Neural progenitor cell (in vitro differentiated cells): ENCODE results near the gene OPCML. TPM values are rescaled to one million over a fixed set of nuclear protein-coding genes. Genes with fewer than 3 reads are reported as not detected.

Source experiments
- DNase-seq: peaks from one replicate; pipeline ENCODE4 v3.0.0-alpha.2; 2016; ENCODE audit warnings: low spot score
- H2AFZ ChIP-seq: fragments of 200-600 bp; sonication (generic); replicated peaks from 2 replicates; pipeline ENCODE4 v1.6.1; 2016; ENCODE audit warnings: antibody characterized with exemption
- H3F3A ChIP-seq: fragments of 200-600 bp; sonication (generic); 2 replicates; pipeline ENCODE4 v1.6.1; 2016; ENCODE audit warnings: antibody characterized with exemption, low read depth
- H3K27ac ChIP-seq: fragments of 200-600 bp; sonication (generic); 2 replicates; pipeline ENCODE4 v1.5.1; 2016; ENCODE audit warnings: mild to moderate bottlenecking
- H3K27me3 ChIP-seq: fragments of 200-600 bp; sonication (generic); 2 replicates; pipeline ENCODE4 v1.6.1; 2016; ENCODE audit warnings: mild to moderate bottlenecking, moderate library complexity
- H3K36me3 ChIP-seq: fragments of 200-600 bp; sonication (generic); 2 replicates; pipeline ENCODE4 v1.5.1; 2016
- H3K4me1 ChIP-seq: fragments of 200-600 bp; sonication (generic); 2 replicates; pipeline ENCODE4 v1.6.1; 2016; ENCODE audit warnings: mixed run types
- H3K4me2 ChIP-seq: fragments of 200-600 bp; sonication (generic); 2 replicates; pipeline ENCODE4 v1.6.1; 2016
- H3K4me3 ChIP-seq: fragments of 200-600 bp; sonication (generic); 2 replicates; pipeline ENCODE4 v1.5.1; 2016
- H3K79me2 ChIP-seq: fragments of 200-600 bp; sonication (generic); 2 replicates; pipeline ENCODE4 v1.6.1; 2016; ENCODE audit warnings: low read depth
- H3K9ac ChIP-seq: fragments of 200-600 bp; sonication (generic); 2 replicates; pipeline ENCODE4 v1.6.1; 2016
- H3K9me3 ChIP-seq: fragments of 200-600 bp; sonication (generic); 2 replicates; pipeline ENCODE4 v1.5.1; 2016; ENCODE audit warnings: low read depth
- H4K20me1 ChIP-seq: fragments of 200-600 bp; sonication (generic); 2 replicates; pipeline ENCODE4 v1.6.1; 2016; ENCODE audit warnings: low read depth
- H3K27ac Mint-ChIP-seq: 3 replicates; pipeline ENCODE4 v1.8.0; 2021; ENCODE audit warnings: mixed read lengths
- H3K27me3 Mint-ChIP-seq: 2 replicates; pipeline ENCODE4 v1.8.0; 2022; ENCODE audit warnings: low read depth, mild to moderate bottlenecking, inconsistent platforms, moderate library complexity, mixed read lengths; ENCODE audit not compliant: insufficient read depth
- H3K36me3 Mint-ChIP-seq: 3 replicates; pipeline ENCODE4 v1.8.0; 2021; ENCODE audit warnings: mixed read lengths
- H3K4me1 Mint-ChIP-seq: 3 replicates; pipeline ENCODE4 v1.8.0; 2021; ENCODE audit warnings: mixed read lengths
- H3K4me3 Mint-ChIP-seq: 3 replicates; pipeline ENCODE4 v1.8.0; 2021; ENCODE audit warnings: mild to moderate bottlenecking, moderate library complexity, mixed read lengths
- H3K9me3 Mint-ChIP-seq: 3 replicates; pipeline ENCODE4 v1.8.0; 2020; ENCODE audit warnings: mixed read lengths
- EZH2 ChIP-seq: fragments of 200-600 bp; sonication (generic); IDR thresholded peaks from 2 replicates; pipeline ENCODE4 v1.6.1; 2017; ENCODE audit warnings: antibody characterized with exemption, mild to moderate bottlenecking, moderate library complexity
- EZH2phosphoT487 ChIP-seq: fragments of 200-600 bp; sonication (generic); IDR thresholded peaks from 2 replicates; pipeline ENCODE4 v1.6.1; 2017; ENCODE audit warnings: antibody characterized with exemption
- total RNA-seq: library from RNA; depleted of rRNA; stranded (reverse); fragments of >200 nt; gene quantifications from 2 replicates; pipeline ENCODE4 v1.2.3, GENCODE V29; 2015; ENCODE audit warnings: low replicate concordance
- TF ChIP-seq, protein P1 (sequence below): fragments of 200-600 bp; sonication (generic); IDR thresholded peaks from 2 replicates; pipeline ENCODE4 v1.5.1; 2017; ENCODE audit warnings: antibody characterized with exemption, mild to moderate bottlenecking

The OPCML gene
- total RNA-seq, 1 donor from 2014 or later = 0.02 TPM

DNA sequence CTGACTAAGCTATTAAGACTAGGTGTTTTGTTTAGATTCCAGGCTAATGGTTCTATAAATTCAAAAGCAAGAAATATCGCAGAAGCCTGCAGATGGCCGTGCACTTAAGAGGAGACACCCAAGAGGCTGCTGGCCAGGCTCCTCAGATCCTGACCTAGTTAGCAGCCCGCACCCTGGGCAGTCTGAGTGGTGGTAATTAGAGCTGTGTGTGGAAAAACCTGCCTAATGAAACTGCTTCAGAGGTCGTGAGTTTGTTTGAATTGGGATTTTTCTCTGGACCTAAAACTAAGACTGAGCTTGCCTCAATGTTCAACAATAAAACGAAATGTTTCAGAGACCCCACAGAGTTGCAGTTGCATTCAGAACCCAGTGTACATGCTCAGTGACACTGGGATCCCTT is 627.7 kb downstream of the OPCML start:
- H3K4me2 ChIP-seq = no peak overlapping the region
- H3K4me1 ChIP-seq = peaks cover 4% of the 10 kb centered on the region
- no peaks in the 10 kb centered on the region for H3K36me3 ChIP-seq
- H3F3A ChIP-seq = no peaks in the 10 kb centered on the region
- H4K20me1 ChIP-seq = no peaks in the 10 kb centered on the region
- H3K9ac ChIP-seq = no peak overlapping the region
- no peaks in the 10 kb centered on the region for H3K27me3 ChIP-seq
- H3K4me1 Mint-ChIP-seq = peaks cover 19% of the 10 kb centered on the region
- H2AFZ ChIP-seq = no peak overlapping the region
- peaks cover 2% of the 10 kb centered on the region for H3K9me3 Mint-ChIP-seq
- peaks cover 2% of the 10 kb centered on the region for H3K27me3 Mint-ChIP-seq
- H3K36me3 Mint-ChIP-seq = peaks cover 2% of the 10 kb centered on the region
- no peak overlapping the region for H3K4me3 ChIP-seq
- H3K27ac Mint-ChIP-seq = no peak overlapping the region
- no peak overlapping the region for H3K27ac ChIP-seq
- TF ChIP-seq, protein P1, sequence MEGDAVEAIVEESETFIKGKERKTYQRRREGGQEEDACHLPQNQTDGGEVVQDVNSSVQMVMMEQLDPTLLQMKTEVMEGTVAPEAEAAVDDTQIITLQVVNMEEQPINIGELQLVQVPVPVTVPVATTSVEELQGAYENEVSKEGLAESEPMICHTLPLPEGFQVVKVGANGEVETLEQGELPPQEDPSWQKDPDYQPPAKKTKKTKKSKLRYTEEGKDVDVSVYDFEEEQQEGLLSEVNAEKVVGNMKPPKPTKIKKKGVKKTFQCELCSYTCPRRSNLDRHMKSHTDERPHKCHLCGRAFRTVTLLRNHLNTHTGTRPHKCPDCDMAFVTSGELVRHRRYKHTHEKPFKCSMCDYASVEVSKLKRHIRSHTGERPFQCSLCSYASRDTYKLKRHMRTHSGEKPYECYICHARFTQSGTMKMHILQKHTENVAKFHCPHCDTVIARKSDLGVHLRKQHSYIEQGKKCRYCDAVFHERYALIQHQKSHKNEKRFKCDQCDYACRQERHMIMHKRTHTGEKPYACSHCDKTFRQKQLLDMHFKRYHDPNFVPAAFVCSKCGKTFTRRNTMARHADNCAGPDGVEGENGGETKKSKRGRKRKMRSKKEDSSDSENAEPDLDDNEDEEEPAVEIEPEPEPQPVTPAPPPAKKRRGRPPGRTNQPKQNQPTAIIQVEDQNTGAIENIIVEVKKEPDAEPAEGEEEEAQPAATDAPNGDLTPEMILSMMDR = no peak
- TF ChIP-seq EZH2 = no peak
- no peak for TF ChIP-seq EZH2phosphoT487
- no peak overlapping the region for H3K4me3 Mint-ChIP-seq
- H3K9me3 ChIP-seq = no peaks in the 10 kb centered on the region
- H3K79me2 ChIP-seq = no peaks in the 10 kb centered on the region
- DNase-seq = no peak

DNA sequence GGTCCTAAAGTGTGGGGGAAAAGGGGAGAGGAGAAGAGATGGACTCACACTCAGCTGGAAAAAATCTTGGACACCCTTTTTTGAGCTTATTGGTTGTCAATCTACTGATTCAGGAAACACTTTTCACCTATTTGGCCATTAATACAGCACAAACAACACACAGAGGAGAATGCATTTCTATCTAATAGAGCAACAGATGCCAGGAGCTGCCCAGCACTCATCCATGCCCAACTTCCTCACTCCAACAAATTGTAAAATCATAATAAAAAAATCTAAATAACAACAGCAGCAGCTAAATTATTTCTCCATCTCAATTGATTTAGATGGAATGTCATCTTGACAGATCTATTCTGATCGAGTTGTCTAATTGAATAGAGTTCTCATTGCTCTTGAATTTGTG is 628.2 kb downstream of the OPCML start:
- TF ChIP-seq EZH2 (no peak), EZH2phosphoT487 (no peak)
- TF ChIP-seq, protein P1 = no peak
- no peaks in the 10 kb centered on the region for H3K9me3 ChIP-seq
- Mint-ChIP-seq H3K4me3 (no peak overlapping the region), H3K27me3 (peaks cover 2% of the 10 kb centered on the region), H3K4me1 (peaks cover 19% of the 10 kb centered on the region), H3K36me3 (peaks cover 2% of the 10 kb centered on the region), H3K9me3 (peaks cover 2% of the 10 kb centered on the region), H3K27ac (no peak overlapping the region)
- no peak overlapping the region for H3K4me3 ChIP-seq
- no peaks in the 10 kb centered on the region for H3K4me1 ChIP-seq
- no peak overlapping the region for H3K9ac ChIP-seq
- no peaks in the 10 kb centered on the region for H3K27me3 ChIP-seq
- H3K4me2 ChIP-seq = no peak overlapping the region
- no peaks in the 10 kb centered on the region for H4K20me1 ChIP-seq
- DNase-seq = no peak
- H2AFZ ChIP-seq = no peak overlapping the region
- H3K27ac ChIP-seq = no peak overlapping the region
- no peaks in the 10 kb centered on the region for H3K36me3 ChIP-seq
- H3K79me2 ChIP-seq = no peaks in the 10 kb centered on the region
- H3F3A ChIP-seq = no peaks in the 10 kb centered on the region

DNA sequence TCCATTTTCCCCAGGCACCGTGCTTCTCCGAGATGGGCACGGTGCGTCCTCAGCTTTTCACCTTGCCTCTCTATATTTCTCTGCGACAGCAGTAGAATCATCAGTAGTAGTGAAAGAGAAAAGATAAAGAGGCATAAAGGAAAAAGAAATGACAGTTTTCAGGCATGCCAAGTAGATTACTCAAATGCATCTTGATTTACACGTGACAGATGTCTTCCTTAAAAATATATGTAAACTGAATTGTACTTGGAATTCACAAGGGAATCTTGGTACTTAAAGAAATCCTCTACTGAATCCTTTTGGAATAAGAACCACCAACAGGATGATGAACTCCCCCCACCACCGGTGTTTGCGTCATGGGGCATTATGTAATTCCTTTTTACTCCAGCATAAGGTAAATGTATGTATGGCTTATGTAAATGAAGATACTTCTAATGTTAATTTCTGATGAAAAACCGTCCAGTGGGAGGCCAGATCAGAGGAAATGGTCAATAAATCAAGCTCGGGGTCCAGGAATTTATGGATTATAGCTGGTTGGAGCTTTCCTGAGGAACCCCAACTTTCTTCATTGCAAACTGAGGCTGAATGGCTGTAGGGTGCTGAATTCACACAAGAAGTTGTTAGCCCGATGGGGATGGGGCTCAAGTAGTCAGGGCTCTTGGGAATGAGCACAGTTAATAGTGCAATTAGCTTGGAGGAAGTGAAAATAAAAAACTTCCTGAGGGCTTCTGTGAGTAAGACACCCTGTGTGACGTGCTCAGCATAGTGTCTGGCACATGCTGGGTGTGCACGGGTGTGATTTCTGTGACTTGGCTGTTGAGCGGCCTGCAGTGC is 630.4 kb downstream of the OPCML start:
- Mint-ChIP-seq H3K27ac (peak overlapping the region; percentile 44), H3K4me1 (peaks cover 16% of the 10 kb centered on the region), H3K27me3 (peaks cover 3% of the 10 kb centered on the region), H3K9me3 (peaks cover 2% of the 10 kb centered on the region), H3K4me3 (no peak overlapping the region), H3K36me3 (peaks cover 2% of the 10 kb centered on the region)
- no peaks in the 10 kb centered on the region for H3F3A ChIP-seq
- H3K9ac ChIP-seq = no peak overlapping the region
- no peaks in the 10 kb centered on the region for H3K9me3 ChIP-seq
- DNase-seq = no peak
- no peaks in the 10 kb centered on the region for H3K79me2 ChIP-seq
- H3K4me3 ChIP-seq = no peak overlapping the region
- H3K4me1 ChIP-seq = no peaks in the 10 kb centered on the region
- no peaks in the 10 kb centered on the region for H3K36me3 ChIP-seq
- H3K27ac ChIP-seq = no peak overlapping the region
- H4K20me1 ChIP-seq = no peaks in the 10 kb centered on the region
- TF ChIP-seq, protein P1 = no peak
- no peak for TF ChIP-seq EZH2phosphoT487
- TF ChIP-seq EZH2 = no peak
- no peak overlapping the region for H3K4me2 ChIP-seq
- no peak overlapping the region for H2AFZ ChIP-seq
- H3K27me3 ChIP-seq = no peaks in the 10 kb centered on the region
